IPS-18a (cell line): ENCODE data around the gene NOS1AP.
"Not testable (repeated sequence)": the region's sequence is repeated elsewhere in the genome, so short reads cannot be mapped to it uniquely, and the experiment has no call there.

Experiments
- H3K27ac ChIP-seq: one replicate; pipeline ENCODE4 v1.5.1; 2013; ENCODE audit warnings: low read length
- H3K27me3 ChIP-seq: one replicate; pipeline ENCODE4 v1.6.1; 2013; ENCODE audit warnings: mild to moderate bottlenecking, low read length; ENCODE audit not compliant: control insufficient read depth, insufficient read depth
- H3K36me3 ChIP-seq: one replicate; pipeline ENCODE4 v1.6.1; 2013; ENCODE audit warnings: low read depth, low read length; ENCODE audit not compliant: control insufficient read depth
- H3K4me1 ChIP-seq: one replicate; pipeline ENCODE4 v1.6.1; 2013; ENCODE audit warnings: low read depth, low read length; ENCODE audit not compliant: control insufficient read depth
- H3K4me3 ChIP-seq: one replicate; pipeline ENCODE4 v1.5.1; 2013; ENCODE audit warnings: low read length
- H3K9ac ChIP-seq: one replicate; pipeline ENCODE4 v1.6.1; 2013; ENCODE audit warnings: mild to moderate bottlenecking, low read length, moderate library complexity
- H3K9me3 ChIP-seq: one replicate; pipeline ENCODE4 v1.6.1; 2013; ENCODE audit warnings: low read depth, low read length; ENCODE audit not compliant: control insufficient read depth

NOS1AP gene

DNA sequence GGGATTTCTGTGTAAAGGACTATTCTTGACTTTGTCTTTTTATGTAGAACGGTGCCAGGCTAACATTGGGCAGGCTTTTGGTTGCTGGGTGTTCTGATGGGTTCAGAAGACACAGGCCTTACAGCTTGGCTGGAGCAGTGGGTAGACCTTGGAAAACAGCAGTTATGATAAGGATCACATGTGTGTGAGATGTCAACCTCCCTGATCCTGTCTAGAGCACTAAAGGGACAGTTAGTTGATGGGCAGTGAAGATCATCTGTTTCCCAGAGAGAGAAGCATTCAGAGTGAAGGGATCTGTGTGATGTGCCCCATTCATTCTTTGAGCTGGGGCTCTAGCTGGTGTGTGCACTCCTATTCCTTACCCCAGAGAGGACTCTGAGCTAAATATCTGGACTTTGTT is 88.0 kb downstream of the NOS1AP start:
- H3K9ac ChIP-seq = no peak overlapping the region
- no peaks in the 10 kb centered on the region for H3K4me1 ChIP-seq
- H3K27ac ChIP-seq = no peak overlapping the region
- H3K36me3 ChIP-seq = no peaks in the 10 kb centered on the region
- no peak overlapping the region for H3K4me3 ChIP-seq
- H3K27me3 ChIP-seq = no peaks in the 10 kb centered on the region
- no peaks in the 10 kb centered on the region for H3K9me3 ChIP-seq

DNA sequence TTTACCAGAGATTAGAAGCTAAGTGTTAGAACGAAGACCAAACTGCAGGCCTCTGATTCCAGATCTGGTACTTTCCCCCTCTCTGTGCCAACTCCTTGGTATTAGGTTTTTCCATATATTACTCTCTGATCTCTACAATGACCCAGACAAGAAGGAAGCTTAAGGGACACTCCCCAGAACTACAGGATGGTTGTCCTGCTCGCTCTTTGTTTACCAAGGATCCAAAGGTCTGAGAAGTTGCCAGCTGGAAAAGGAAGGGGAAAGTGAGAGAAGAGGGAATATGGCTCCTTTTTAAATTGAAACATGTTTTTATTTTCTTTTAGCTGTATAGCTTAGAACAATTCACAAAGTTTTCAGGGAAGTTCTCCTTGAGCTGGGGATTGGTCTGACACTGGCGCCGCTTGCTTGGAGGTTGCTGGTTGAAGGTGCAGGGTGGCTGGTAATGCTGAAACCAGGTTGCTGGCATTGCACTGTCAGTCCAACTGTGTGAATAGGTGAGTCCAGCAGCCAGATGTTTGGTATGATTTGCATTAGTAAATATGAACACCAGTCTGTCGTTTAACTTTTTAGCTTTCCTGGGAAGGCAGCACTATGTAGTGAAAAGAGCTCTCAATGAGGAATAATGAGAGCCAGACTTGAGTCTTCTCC is 89.3 kb downstream of the NOS1AP start:
- H3K36me3 ChIP-seq = no peaks in the 10 kb centered on the region
- H3K4me1 ChIP-seq = no peaks in the 10 kb centered on the region
- no peak overlapping the region for H3K9ac ChIP-seq
- H3K27ac ChIP-seq = no peak overlapping the region
- no peaks in the 10 kb centered on the region for H3K9me3 ChIP-seq
- no peak overlapping the region for H3K4me3 ChIP-seq
- H3K27me3 ChIP-seq = no peaks in the 10 kb centered on the region

DNA sequence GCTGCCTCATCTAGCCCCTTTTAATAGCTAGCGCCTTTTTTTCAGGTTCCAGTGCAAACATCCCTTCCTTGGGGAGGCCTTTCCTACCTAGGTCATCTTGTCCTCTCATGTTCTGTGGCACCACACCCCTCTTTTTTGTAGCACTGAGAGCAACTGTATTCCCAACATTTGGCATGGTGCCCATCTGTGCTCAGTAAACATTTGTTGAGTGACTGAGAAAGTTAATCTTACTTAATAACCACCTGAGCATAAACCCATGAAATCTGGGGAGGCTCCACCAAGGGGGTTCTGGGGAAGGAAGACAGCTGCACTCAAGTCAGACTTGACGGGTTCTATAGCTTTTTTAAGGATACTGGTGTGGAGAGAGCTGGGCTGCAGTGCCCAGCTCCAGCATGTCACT is 90.0 kb downstream of the NOS1AP start:
- Histone ChIP-seq H3K4me1 (no peaks in the 10 kb centered on the region), H3K9me3 (no peaks in the 10 kb centered on the region), H3K4me3 (no peak overlapping the region), H3K36me3 (no peaks in the 10 kb centered on the region), H3K27ac (no peak overlapping the region), H3K9ac (no peak overlapping the region), H3K27me3 (no peaks in the 10 kb centered on the region)

DNA sequence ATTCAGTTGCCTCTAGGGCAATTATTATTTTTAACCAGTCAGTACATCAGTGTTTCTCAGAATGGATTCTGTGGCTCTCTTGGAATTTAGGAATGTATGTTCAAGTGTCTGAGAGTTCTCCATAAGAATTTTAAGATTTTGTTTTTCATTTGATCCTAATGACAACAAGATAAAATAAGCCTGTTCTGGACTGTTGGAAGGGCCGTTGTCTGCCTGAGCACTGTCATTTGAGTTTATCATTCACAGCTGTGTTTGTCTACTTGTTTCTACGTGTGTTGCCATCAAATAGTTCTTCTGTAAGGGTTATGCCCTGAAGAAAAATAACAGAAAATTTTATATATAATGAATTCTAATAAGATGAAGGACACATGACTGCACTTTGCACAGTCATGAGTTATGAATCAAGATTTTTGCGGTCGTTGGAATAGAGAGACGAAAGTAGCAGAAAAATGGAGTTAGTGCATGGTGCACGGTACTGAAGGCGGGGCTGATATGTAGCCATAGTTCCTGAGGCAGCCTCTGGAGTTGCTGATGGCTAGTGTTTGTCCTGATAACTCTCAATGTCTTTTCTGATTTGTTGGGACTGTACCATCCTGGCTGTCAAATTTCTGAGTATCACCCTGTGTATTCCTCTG is 92.5 kb downstream of the NOS1AP start:
- no peak overlapping the region for H3K4me3 ChIP-seq

DNA sequence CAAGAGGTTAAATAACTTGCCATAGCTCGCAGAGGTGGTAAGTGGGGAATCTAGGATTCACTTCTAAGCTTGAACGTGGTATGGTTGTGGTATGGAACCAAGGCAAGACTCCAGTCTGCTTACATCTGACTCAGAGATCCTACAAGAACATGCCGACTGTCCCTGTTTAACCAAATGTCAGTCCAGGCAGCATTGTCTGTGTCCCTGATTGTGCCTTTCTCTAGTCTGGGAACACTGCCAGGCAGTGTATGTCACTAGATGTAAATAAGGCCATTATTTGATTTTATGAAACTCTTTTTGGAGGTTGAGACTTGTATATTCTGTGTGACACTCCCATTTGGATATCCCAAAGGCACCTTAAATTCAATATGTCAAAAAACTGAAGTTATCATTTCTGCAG is 96.0 kb downstream of the NOS1AP start:
- Histone ChIP-seq H3K27me3 (no peaks in the 10 kb centered on the region), H3K27ac (no peak overlapping the region), H3K9me3 (no peaks in the 10 kb centered on the region), H3K9ac (no peak overlapping the region), H3K4me3 (no peak overlapping the region), H3K4me1 (peaks cover 22% of the 10 kb centered on the region), H3K36me3 (no peaks in the 10 kb centered on the region)

More for the DNA sequence above, 92.5 kb downstream of the NOS1AP start:
- Histone ChIP-seq H3K9me3 (no peaks in the 10 kb centered on the region), H3K27ac (no peak overlapping the region), H3K36me3 (no peaks in the 10 kb centered on the region), H3K27me3 (no peaks in the 10 kb centered on the region), H3K4me1 (peaks cover 2% of the 10 kb centered on the region), H3K9ac (no peak overlapping the region)

DNA sequence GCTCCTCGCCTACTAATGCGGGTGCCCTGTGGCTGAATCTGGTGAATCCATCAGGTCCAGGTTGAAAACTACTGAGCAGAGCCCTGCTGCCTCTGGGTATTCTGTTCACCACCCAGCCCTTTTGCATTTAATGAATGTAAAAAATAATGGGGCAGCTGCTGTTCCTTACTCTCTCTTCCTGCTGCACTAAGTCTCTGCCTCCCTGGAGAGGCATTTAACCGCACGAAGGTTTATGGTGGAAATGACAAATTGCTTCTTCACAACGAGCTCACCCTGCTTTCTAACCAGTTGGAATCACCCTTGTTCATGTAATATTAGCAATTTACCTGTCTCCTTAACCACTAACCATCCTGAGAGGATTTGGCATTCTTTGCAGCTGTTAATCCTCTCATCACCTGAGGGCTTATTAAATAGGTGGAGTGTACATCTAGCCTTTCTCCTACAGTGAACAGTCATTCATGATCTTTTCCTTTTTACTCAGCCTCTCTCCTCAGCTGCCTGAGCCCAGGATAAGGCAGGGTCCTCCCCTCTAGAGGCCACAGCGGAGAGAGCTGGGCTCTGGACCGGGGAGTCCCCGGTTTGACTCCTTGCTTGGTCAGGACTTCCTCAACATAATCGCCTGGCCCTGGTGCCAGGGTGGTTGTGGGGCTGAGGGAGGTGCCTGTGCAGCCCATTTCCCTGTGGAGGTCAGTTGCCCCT is 97.6 kb downstream of the NOS1AP start:
- Histone ChIP-seq H3K9me3 (no peaks in the 10 kb centered on the region), H3K36me3 (no peaks in the 10 kb centered on the region), H3K27me3 (no peaks in the 10 kb centered on the region), H3K9ac (no peak overlapping the region), H3K4me3 (no peak overlapping the region), H3K4me1 (peaks cover 22% of the 10 kb centered on the region), H3K27ac (no peak overlapping the region)

DNA sequence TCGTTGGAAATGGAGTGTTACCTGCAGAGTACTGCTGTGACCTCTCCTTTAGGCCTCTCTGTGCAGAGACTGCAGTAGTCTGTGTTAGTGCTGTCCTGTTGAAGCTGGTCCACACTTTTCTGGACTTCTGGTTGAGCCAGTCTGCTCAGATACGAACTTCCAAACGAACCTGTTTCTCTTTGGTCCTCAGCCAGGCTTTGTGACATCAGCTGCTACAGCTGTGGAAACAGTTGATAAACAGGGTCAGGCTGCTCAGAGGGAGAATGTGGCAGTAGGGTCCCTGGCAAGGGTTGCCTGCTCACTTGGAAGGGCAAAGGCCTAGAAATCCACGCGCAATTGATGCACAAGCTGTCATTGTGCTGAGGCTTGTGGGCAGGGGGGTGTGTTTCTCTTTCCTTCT is 98.8 kb downstream of the NOS1AP start:
- Histone ChIP-seq H3K36me3 (no peaks in the 10 kb centered on the region), H3K9ac (no peak overlapping the region), H3K27me3 (no peaks in the 10 kb centered on the region), H3K27ac (no peak overlapping the region), H3K9me3 (no peaks in the 10 kb centered on the region), H3K4me1 (peaks cover 32% of the 10 kb centered on the region), H3K4me3 (no peak overlapping the region)

DNA sequence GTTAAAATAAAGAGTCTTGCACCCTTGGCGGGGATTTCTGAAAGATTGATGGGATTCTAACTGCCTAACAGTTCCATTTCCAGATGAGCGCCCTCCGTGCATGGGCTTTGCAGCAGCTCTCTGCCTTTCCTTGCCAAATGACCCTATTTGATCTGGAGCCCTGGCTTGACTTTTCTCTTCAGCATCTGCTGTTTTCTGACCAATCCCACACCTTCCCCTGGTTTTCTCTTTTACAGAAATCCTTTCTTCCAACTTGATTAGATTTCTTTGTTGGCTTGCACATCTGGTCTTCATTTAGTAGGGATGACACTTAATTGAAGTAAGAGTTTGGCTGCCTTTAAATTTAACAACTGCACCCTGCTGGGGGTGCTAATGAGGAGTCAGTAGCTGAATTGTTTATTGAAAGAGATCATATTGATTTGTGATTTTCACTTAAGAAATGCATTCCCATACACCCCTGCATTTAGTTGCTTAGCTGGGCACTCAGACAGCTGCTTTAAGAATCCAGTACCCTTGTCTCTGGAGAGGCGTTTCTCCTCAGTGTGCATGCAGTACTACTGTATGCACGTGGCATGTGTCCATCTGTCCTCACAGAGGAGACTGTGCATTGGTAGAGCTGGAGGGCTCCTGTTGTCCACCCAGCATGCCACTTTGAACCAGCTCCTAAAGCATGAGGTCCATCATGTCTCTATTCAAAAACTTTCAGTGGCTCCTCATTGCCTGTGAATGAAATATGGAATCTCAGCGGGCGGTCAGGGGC is 99.7 kb downstream of the NOS1AP start:
- Histone ChIP-seq H3K9ac (no peak overlapping the region), H3K27ac (no peak overlapping the region)

DNA sequence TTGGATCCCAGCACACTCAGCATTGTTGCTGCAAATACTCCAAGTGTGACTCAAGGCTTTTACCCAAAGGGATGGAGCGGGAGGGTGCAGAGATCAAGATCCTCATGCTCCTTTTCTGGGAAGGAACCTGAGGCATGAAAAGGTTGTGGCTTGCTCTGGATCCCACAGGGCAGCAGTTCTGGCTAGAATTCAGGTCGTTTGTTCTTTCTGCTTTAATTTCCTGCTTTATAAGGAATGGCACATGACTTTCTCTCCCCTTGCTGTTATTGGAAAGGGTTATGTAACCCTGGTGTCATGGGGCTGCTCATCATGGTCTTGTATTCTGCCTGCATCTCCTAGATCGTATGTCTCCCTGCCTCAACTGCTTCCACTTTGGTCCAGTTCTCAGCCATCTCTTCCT is 101.6 kb downstream of the NOS1AP start:
- no peak overlapping the region for H3K9ac ChIP-seq
- no peaks in the 10 kb centered on the region for H3K36me3 ChIP-seq
- H3K9me3 ChIP-seq = no peaks in the 10 kb centered on the region
- H3K27me3 ChIP-seq = no peaks in the 10 kb centered on the region
- H3K27ac ChIP-seq = no peak overlapping the region
- peaks cover 48% of the 10 kb centered on the region for H3K4me1 ChIP-seq
- no peak overlapping the region for H3K4me3 ChIP-seq

More for the DNA sequence above, 99.7 kb downstream of the NOS1AP start:
- H3K9me3 ChIP-seq = no peaks in the 10 kb centered on the region
- no peak overlapping the region for H3K4me3 ChIP-seq
- H3K4me1 ChIP-seq = peaks cover 32% of the 10 kb centered on the region
- no peaks in the 10 kb centered on the region for H3K27me3 ChIP-seq
- no peaks in the 10 kb centered on the region for H3K36me3 ChIP-seq

DNA sequence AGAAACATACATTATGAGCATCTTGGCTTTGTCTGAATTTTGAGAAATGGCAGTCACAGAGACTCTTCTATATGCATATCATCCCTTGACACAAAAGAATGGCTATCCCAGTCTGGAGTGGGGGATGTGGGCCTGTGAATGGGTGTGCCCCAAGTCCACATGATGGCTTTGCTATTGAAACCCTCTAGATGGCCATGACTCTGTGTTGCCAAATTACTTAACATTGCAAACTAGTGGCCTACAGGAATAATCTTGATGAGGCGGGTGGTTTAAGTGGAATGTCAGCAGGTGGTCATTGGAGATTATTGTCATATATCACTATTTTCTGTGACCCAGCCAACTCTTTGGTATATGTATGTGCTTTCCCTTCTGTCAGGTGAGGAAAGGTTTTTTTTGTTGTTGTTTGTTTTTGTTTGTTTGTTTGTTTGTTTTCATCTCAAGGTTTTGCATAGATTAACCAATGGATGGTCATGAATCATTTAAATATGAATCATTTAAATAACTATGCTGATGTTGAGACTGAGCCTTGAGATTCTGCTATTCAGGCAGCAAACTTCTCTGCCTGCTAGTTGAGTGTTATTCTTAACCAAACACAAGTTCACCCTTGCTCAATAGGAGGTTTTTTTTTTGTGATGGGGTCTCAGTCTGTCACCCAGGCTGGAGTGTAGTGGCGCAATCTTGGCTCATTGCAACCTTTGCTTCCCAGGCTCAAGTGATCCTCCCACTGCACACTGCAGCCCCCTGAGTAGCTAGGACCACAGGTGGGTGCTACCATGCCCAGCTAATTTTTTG is 103.0 kb downstream of the NOS1AP start:
- no peaks in the 10 kb centered on the region for H3K27me3 ChIP-seq
- H3K4me3 ChIP-seq = no peak overlapping the region
- no peak overlapping the region for H3K27ac ChIP-seq
- H3K4me1 ChIP-seq = peaks cover 51% of the 10 kb centered on the region
- H3K36me3 ChIP-seq = no peaks in the 10 kb centered on the region
- H3K9ac ChIP-seq = no peak overlapping the region
- H3K9me3 ChIP-seq = no peaks in the 10 kb centered on the region

DNA sequence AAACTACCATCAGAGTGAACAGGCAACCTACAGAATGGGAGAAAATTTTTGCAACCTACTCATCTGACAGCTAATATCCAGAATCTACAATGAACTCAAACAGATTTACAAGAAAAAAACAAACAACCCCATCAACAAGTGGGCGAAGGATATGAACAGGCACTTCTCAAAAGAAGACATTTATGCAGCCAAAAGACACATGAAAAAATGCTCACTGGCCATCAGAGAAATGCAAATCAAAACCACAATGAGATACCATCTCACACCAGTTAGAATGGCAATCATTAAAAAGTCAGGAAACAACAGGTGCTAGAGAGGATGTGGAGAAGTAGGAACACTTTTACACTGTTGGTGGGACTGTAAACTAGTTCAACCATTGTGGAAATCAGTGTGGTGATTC is 104.1 kb downstream of the NOS1AP start:
- not testable (repeated sequence) for H3K9me3 ChIP-seq, H3K4me3 ChIP-seq, H3K36me3 ChIP-seq, H3K27me3 ChIP-seq, H3K27ac ChIP-seq, H3K9ac ChIP-seq
- peaks cover 49% of the 10 kb centered on the region for H3K4me1 ChIP-seq
